Measurements from ENCODE around the gene FRAS1. TPM values are rescaled to one million over a fixed set of nuclear protein-coding genes. Genes with fewer than 3 reads are reported as not detected.
"Not testable (repeated sequence)": the region's sequence is repeated elsewhere in the genome, so short reads cannot be mapped to it uniquely, and the experiment has no call there.

Gene FRAS1, protein sequence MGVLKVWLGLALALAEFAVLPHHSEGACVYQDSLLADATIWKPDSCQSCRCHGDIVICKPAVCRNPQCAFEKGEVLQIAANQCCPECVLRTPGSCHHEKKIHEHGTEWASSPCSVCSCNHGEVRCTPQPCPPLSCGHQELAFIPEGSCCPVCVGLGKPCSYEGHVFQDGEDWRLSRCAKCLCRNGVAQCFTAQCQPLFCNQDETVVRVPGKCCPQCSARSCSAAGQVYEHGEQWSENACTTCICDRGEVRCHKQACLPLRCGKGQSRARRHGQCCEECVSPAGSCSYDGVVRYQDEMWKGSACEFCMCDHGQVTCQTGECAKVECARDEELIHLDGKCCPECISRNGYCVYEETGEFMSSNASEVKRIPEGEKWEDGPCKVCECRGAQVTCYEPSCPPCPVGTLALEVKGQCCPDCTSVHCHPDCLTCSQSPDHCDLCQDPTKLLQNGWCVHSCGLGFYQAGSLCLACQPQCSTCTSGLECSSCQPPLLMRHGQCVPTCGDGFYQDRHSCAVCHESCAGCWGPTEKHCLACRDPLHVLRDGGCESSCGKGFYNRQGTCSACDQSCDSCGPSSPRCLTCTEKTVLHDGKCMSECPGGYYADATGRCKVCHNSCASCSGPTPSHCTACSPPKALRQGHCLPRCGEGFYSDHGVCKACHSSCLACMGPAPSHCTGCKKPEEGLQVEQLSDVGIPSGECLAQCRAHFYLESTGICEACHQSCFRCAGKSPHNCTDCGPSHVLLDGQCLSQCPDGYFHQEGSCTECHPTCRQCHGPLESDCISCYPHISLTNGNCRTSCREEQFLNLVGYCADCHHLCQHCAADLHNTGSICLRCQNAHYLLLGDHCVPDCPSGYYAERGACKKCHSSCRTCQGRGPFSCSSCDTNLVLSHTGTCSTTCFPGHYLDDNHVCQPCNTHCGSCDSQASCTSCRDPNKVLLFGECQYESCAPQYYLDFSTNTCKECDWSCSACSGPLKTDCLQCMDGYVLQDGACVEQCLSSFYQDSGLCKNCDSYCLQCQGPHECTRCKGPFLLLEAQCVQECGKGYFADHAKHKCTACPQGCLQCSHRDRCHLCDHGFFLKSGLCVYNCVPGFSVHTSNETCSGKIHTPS (N-terminal part only)
- not detected for total RNA-seq

GRCh38 chr4:78057135-78057599, at the start of gene FRAS1:
Gene FRAS1, plus strand, starts transcription at chr4:78057323. Its CDS starts 687 bp downstream, at chr4:78058010.
- ATAC-seq (replicated peaks): peak; percentile 30
- H3K36me3 Mint-ChIP-seq (ENCODE audit: low read depth): no peaks in the 10 kb centered on the region
- H3K27ac Mint-ChIP-seq: no peak within 1 kb of the TSS
- peak within 1 kb of the TSS; percentile 74 for H3K4me3 Mint-ChIP-seq
- H3K27me3 Mint-ChIP-seq: peaks cover 63% of the 10 kb centered on the region
- H3K4me1 Mint-ChIP-seq: peaks cover 22% of the 10 kb centered on the region
- no peaks in the 10 kb centered on the region for H3K9me3 Mint-ChIP-seq

- peaks cover 20% of the 10 kb centered on the region for H3K27me3 Mint-ChIP-seq
- H3K4me1 Mint-ChIP-seq; H3K36me3 Mint-ChIP-seq (ENCODE audit: low read depth); H3K9me3 Mint-ChIP-seq; H3K4me3 Mint-ChIP-seq; ATAC-seq (replicated peaks); H3K27ac Mint-ChIP-seq: not testable (repeated sequence)
Measured at GRCh38 chr4:78011003-78011402, 46.1 kb upstream of the FRAS1 start.

DNA sequence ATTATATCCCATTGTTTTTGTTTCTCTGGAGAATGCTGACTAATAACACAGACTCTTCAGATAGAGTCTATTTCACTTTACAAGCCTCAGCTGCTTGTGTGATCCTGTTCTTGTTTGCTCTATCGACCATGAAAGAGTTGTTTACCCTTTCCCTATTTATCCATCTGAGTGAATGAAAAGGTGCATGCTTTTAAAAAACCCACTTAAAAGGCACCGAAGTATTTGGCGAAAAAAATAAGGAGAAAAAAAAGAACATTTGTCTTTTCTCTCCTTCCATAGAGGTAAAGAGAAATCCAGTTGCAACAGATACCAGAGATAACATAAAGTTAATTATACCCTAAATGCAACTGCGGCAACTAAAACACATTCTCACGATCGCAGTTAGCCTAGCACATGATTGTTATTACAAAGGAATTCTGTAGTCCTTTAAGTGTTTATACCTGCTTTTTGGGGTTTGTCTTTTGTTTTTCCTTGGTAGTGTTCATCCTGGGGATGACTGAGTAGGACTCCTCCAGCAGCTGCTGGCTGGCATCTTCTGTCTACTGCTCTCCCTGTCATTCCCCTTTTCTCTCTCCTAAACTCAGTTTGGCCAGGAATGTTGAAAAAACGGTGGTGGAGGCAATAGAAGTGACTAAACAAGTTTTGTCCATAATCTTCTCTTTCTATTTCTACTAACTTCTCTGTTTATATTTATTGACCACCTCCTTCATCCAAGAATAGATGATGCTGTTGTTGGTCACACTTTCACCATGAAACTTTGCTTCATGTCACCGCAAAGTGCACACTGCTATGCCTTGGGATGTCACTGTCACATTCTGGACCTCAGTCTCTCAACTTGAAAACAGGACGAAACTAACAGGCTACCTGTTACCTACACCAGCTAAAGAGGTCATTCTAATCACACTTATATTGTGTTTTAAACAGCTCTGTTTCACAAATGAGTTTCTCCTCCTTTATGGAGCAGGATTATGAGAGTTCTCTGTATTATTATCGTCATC, 41.9 kb upstream of the FRAS1 start:
- Mint-ChIP-seq H3K4me3 (no peak overlapping the region), H3K36me3 (ENCODE audit: low read depth) (no peaks in the 10 kb centered on the region), H3K4me1 (peaks cover 4% of the 10 kb centered on the region), H3K27me3 (peaks cover 16% of the 10 kb centered on the region), H3K9me3 (peaks cover 7% of the 10 kb centered on the region), H3K27ac (no peak overlapping the region)
- ATAC-seq (replicated peaks): no peak

GRCh38 chr4:78018271-78019049, 38.7 kb upstream of the FRAS1 start:
- Mint-ChIP-seq H3K36me3 (ENCODE audit: low read depth) (no peaks in the 10 kb centered on the region), H3K4me1 (peaks cover 4% of the 10 kb centered on the region), H3K4me3 (no peak overlapping the region), H3K27me3 (peaks cover 9% of the 10 kb centered on the region), H3K9me3 (no peaks in the 10 kb centered on the region), H3K27ac (no peak overlapping the region)
- ATAC-seq (replicated peaks): no peak

DNA sequence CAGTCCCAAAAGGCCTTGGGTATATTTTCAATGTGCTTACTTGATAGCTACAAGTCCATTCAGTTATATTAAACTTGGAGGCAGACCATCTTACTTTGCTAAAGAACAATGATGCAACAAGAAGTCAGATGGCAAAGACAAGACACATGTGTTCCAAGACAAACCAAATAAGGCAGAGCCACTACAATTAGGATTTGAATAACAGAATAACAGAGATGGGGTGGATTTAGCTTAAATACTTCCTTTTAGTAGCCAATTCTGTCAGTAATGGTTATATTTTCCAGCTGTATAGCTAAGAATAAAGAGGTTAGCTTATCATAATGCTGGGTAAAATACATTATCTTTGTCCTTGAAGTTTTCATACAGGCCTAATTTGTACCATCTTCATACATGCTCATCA, 37.7 kb upstream of the FRAS1 start:
- no peak for ATAC-seq (replicated peaks)
- Mint-ChIP-seq H3K9me3 (no peaks in the 10 kb centered on the region), H3K4me3 (no peak overlapping the region), H3K36me3 (ENCODE audit: low read depth) (no peaks in the 10 kb centered on the region), H3K4me1 (peaks cover 4% of the 10 kb centered on the region), H3K27me3 (peaks cover 9% of the 10 kb centered on the region), H3K27ac (no peak overlapping the region)

GRCh38 chr4:78020677-78021076, 36.4 kb upstream of the FRAS1 start:
- no peaks in the 10 kb centered on the region for H3K4me1 Mint-ChIP-seq
- peaks cover 7% of the 10 kb centered on the region for H3K27me3 Mint-ChIP-seq
- no peak overlapping the region for H3K4me3 Mint-ChIP-seq
- no peak overlapping the region for H3K27ac Mint-ChIP-seq
- ATAC-seq (replicated peaks): no peak
- H3K9me3 Mint-ChIP-seq: no peaks in the 10 kb centered on the region
- no peaks in the 10 kb centered on the region for H3K36me3 Mint-ChIP-seq (ENCODE audit: low read depth)

- ATAC-seq (replicated peaks): no peak
- no peaks in the 10 kb centered on the region for H3K36me3 Mint-ChIP-seq (ENCODE audit: low read depth)
- H3K27me3 Mint-ChIP-seq: peaks cover 6% of the 10 kb centered on the region
- H3K4me1 Mint-ChIP-seq: no peaks in the 10 kb centered on the region
- no peak overlapping the region for H3K27ac Mint-ChIP-seq
- no peak overlapping the region for H3K4me3 Mint-ChIP-seq
- no peaks in the 10 kb centered on the region for H3K9me3 Mint-ChIP-seq
Measured at GRCh38 chr4:78022517-78022916, 34.6 kb upstream of the FRAS1 start.

GRCh38 chr4:78024085-78024484, 33.0 kb upstream of the FRAS1 start:
- no peaks in the 10 kb centered on the region for H3K9me3 Mint-ChIP-seq
- H3K4me1 Mint-ChIP-seq: no peaks in the 10 kb centered on the region
- H3K4me3 Mint-ChIP-seq: no peak overlapping the region
- H3K36me3 Mint-ChIP-seq (ENCODE audit: low read depth): no peaks in the 10 kb centered on the region
- no peak overlapping the region for H3K27ac Mint-ChIP-seq
- no peak for ATAC-seq (replicated peaks)
- peaks cover 8% of the 10 kb centered on the region for H3K27me3 Mint-ChIP-seq

GRCh38 chr4:78024576-78025091, 32.5 kb upstream of the FRAS1 start:
- no peak overlapping the region for H3K4me3 Mint-ChIP-seq
- no peak for ATAC-seq (replicated peaks)
- no peaks in the 10 kb centered on the region for H3K36me3 Mint-ChIP-seq (ENCODE audit: low read depth)
- H3K4me1 Mint-ChIP-seq: no peaks in the 10 kb centered on the region
- H3K27me3 Mint-ChIP-seq: peaks cover 9% of the 10 kb centered on the region
- H3K27ac Mint-ChIP-seq: no peak overlapping the region
- no peaks in the 10 kb centered on the region for H3K9me3 Mint-ChIP-seq

DNA sequence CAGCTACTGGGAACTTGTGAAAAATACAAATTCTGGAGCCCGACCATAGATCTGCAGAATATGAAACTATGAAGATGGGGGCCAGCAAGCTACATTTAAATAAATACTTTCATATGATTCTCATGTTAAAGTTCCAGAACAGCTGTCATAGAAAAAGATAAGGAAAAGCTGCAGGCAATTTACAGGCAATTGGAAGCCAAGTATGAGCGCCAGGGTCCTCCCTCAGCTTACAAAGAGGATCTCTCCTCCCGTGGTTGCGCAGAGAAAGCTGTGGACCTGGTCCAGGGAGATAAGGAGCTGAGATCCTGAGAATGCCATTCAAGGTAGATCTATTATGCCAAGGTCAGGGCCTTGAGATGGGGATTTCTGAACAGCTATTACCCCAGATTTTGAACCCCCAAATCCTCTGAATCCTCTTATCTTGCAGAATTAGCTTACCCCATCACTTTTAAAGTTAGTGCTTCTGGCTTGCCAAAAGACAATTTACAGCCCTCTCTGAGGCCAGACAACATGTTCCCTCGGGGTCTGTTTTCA, 25.6 kb upstream of the FRAS1 start:
- H3K9me3 Mint-ChIP-seq: no peaks in the 10 kb centered on the region

GRCh38 chr4:78032446-78032845, 24.7 kb upstream of the FRAS1 start:
- Mint-ChIP-seq H3K36me3 (ENCODE audit: low read depth) (no peaks in the 10 kb centered on the region), H3K27ac (no peak overlapping the region), H3K27me3 (peaks cover 3% of the 10 kb centered on the region), H3K4me3 (no peak overlapping the region), H3K9me3 (no peaks in the 10 kb centered on the region), H3K4me1 (no peaks in the 10 kb centered on the region)
- no peak for ATAC-seq (replicated peaks)

More for the DNA sequence above, 25.6 kb upstream of the FRAS1 start:
- H3K27me3 Mint-ChIP-seq: peaks cover 3% of the 10 kb centered on the region
- no peak overlapping the region for H3K27ac Mint-ChIP-seq
- H3K4me3 Mint-ChIP-seq: no peak overlapping the region
- no peaks in the 10 kb centered on the region for H3K4me1 Mint-ChIP-seq
- H3K36me3 Mint-ChIP-seq (ENCODE audit: low read depth): no peaks in the 10 kb centered on the region
- no peak for ATAC-seq (replicated peaks)

- H3K36me3 Mint-ChIP-seq (ENCODE audit: low read depth): no peaks in the 10 kb centered on the region
- ATAC-seq (replicated peaks): no peak
- H3K27ac Mint-ChIP-seq: no peak overlapping the region
- H3K4me1 Mint-ChIP-seq: no peaks in the 10 kb centered on the region
- H3K9me3 Mint-ChIP-seq: no peaks in the 10 kb centered on the region
- peaks cover 3% of the 10 kb centered on the region for H3K27me3 Mint-ChIP-seq
- H3K4me3 Mint-ChIP-seq: no peak overlapping the region
Measured at GRCh38 chr4:78032929-78033328, 24.2 kb upstream of the FRAS1 start.

GRCh38 chr4:78033861-78034260, 23.3 kb upstream of the FRAS1 start:
- H3K36me3 Mint-ChIP-seq (ENCODE audit: low read depth): no peaks in the 10 kb centered on the region
- ATAC-seq (replicated peaks): no peak
- H3K4me1 Mint-ChIP-seq: no peaks in the 10 kb centered on the region
- H3K4me3 Mint-ChIP-seq: no peak overlapping the region
- H3K27ac Mint-ChIP-seq: no peak overlapping the region
- H3K27me3 Mint-ChIP-seq: peaks cover 7% of the 10 kb centered on the region
- no peaks in the 10 kb centered on the region for H3K9me3 Mint-ChIP-seq

Measured in activated T-helper 17 cell treated with anti-CD3 and anti-CD28 coated beads, Interleukin-2, amount 50 U/mL, for 72 hours (primary cell).